ENCODE results near the gene GLMN.

- TF ChIP-seq, protein P1, sequence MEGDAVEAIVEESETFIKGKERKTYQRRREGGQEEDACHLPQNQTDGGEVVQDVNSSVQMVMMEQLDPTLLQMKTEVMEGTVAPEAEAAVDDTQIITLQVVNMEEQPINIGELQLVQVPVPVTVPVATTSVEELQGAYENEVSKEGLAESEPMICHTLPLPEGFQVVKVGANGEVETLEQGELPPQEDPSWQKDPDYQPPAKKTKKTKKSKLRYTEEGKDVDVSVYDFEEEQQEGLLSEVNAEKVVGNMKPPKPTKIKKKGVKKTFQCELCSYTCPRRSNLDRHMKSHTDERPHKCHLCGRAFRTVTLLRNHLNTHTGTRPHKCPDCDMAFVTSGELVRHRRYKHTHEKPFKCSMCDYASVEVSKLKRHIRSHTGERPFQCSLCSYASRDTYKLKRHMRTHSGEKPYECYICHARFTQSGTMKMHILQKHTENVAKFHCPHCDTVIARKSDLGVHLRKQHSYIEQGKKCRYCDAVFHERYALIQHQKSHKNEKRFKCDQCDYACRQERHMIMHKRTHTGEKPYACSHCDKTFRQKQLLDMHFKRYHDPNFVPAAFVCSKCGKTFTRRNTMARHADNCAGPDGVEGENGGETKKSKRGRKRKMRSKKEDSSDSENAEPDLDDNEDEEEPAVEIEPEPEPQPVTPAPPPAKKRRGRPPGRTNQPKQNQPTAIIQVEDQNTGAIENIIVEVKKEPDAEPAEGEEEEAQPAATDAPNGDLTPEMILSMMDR (IDR thresholded peaks at IDR 0.05): no peak
- no peak for TF ChIP-seq POLR2A (IDR thresholded peaks at IDR 0.05)
Measured at GRCh38 chr1:92228401-92228800, 70.4 kb downstream of the GLMN start.

All from testis (tissue), 2 donors.